ENCODE measurements around the gene FADS2. TPM values are rescaled to one million over a fixed set of nuclear protein-coding genes. Genes with fewer than 3 reads are reported as not detected.

FADS2 gene
- total and polyA plus RNA-seq, 2 experiments from 2014 or later, result 124 to 392 TPM

DNA sequence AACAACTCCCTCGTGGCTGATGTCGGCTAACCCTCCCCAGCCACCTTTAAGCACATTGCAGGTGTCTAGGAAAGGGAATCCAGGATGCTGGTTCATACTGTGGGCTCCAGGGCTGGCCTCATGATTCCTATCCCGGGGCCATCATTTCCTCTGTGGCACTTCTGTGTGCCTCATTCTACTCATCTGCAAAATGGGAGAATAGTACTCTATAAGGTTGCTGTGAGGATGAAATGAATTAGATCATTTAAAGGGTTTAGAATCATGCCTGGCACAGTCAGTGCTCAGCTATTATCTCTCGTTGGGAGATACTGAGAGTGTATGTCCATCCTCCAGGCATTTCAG lies 67.6 kb downstream of the FADS2 start (continued):
- TF ChIP-seq, protein P1, sequence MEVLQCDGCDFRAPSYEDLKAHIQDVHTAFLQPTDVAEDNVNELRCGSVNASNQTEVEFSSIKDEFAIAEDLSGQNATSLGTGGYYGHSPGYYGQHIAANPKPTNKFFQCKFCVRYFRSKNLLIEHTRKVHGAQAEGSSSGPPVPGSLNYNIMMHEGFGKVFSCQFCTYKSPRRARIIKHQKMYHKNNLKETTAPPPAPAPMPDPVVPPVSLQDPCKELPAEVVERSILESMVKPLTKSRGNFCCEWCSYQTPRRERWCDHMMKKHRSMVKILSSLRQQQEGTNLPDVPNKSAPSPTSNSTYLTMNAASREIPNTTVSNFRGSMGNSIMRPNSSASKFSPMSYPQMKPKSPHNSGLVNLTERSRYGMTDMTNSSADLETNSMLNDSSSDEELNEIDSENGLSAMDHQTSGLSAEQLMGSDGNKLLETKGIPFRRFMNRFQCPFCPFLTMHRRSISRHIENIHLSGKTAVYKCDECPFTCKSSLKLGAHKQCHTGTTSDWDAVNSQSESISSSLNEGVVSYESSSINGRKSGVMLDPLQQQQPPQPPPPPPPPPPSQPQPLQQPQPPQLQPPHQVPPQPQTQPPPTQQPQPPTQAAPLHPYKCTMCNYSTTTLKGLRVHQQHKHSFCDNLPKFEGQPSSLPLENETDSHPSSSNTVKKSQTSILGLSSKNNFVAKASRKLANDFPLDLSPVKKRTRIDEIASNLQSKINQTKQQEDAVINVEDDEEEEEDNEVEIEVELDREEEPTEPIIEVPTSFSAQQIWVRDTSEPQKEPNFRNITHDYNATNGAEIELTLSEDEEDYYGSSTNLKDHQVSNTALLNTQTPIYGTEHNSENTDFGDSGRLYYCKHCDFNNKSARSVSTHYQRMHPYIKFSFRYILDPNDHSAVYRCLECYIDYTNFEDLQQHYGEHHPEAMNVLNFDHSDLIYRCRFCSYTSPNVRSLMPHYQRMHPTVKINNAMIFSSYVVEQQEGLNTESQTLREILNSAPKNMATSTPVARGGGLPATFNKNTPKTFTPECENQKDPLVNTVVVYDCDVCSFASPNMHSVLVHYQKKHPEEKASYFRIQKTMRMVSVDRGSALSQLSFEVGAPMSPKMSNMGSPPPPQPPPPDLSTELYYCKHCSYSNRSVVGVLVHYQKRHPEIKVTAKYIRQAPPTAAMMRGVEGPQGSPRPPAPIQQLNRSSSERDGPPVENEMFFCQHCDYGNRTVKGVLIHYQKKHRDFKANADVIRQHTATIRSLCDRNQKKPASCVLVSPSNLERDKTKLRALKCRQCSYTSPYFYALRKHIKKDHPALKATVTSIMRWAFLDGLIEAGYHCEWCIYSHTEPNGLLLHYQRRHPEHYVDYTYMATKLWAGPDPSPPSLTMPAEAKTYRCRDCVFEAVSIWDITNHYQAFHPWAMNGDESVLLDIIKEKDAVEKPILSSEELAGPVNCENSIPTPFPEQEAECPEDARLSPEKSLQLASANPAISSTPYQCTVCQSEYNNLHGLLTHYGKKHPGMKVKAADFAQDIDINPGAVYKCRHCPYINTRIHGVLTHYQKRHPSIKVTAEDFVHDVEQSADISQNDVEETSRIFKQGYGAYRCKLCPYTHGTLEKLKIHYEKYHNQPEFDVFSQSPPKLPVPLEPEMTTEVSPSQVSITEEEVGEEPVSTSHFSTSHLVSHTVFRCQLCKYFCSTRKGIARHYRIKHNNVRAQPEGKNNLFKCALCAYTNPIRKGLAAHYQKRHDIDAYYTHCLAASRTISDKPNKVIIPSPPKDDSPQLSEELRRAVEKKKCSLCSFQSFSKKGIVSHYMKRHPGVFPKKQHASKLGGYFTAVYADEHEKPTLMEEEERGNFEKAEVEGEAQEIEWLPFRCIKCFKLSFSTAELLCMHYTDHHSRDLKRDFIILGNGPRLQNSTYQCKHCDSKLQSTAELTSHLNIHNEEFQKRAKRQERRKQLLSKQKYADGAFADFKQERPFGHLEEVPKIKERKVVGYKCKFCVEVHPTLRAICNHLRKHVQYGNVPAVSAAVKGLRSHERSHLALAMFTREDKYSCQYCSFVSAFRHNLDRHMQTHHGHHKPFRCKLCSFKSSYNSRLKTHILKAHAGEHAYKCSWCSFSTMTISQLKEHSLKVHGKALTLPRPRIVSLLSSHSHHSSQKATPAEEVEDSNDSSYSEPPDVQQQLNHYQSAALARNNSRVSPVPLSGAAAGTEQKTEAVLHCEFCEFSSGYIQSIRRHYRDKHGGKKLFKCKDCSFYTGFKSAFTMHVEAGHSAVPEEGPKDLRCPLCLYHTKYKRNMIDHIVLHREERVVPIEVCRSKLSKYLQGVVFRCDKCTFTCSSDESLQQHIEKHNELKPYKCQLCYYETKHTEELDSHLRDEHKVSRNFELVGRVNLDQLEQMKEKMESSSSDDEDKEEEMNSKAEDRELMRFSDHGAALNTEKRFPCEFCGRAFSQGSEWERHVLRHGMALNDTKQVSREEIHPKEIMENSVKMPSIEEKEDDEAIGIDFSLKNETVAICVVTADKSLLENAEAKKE (CRISPR knock-in tag; IDR thresholded peaks at IDR 0.05), result no peak
- TF ChIP-seq JUNB (IDR thresholded peaks at IDR 0.05; ENCODE audit: unreplicated experiment), result no peak
- TF ChIP-seq NANOG (IDR thresholded peaks at IDR 0.05; ENCODE audit: borderline replicate concordance), result no peak
- no peak for TF ChIP-seq ZNF114 (CRISPR knock-in tag; IDR thresholded peaks at IDR 0.05)

DNA sequence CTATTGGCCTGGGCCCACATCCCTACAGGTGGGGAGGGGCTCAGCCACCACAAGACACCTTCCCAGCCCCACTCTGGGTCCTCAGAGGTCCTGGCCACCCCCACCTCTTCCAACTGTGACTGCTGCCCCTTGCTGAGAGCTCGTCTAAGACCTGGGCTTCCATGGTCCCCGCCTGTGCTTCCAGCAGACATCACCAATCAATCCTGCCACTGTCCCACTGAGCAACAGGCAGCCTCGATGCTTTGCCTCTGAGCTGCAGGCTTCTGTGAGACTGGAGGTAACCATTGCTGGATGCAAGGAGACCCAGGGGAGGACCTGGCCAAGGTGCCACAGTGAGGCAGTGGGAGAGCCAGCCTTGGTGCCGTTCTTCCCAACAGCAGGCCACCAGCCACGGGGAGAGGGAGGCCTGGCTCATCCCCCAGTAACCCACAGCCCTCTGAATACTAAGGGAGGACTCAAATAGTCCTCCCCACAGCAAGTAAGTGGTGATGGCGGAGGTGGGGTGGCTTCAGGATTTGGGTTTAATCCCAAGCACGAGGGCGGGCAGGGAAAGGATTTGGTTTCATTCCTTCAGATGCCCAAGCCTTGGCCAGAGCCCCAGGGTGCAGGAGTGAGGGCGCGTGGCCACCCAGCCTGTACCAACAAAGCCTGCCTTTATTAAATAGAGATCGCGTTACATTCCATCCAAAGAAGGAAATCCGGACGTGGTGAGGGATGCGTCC lies 68.7 kb downstream of the FADS2 start:
- Mint-ChIP-seq H3K36me3 (ENCODE audit: low read depth) (no peaks in the 10 kb centered on the region; the same call in 2 of the 3 replicates), H3K27me3 (ENCODE audit: insufficient read depth, low read depth, poor library complexity) (peaks cover 10% of the 10 kb centered on the region), H3K4me1 (peaks cover 19% of the 10 kb centered on the region; the same call in 2 of the 3 replicates), H3K4me3 (no peak overlapping the region), H3K27ac (no peak overlapping the region), H3K9me3 (no peaks in the 10 kb centered on the region; the same call in 2 of the 3 replicates)
- Histone ChIP-seq H3K4me2 (0 out of 2 replicates have a peak overlapping the region, but pooled peaks have one; percentile 60), H2AFZ (no peak overlapping the region), H3K4me1 (ENCODE audit: insufficient read depth) (peaks cover 11% of the 10 kb centered on the region; the same call in 1 of the 2 replicates), H4K20me1 (replicated peaks; ENCODE audit: insufficient read depth) (no peaks in the 10 kb centered on the region), H3K36me3 (ENCODE audit: insufficient read depth) (no peaks in the 10 kb centered on the region), H3K9me2 (ENCODE audit: insufficient read depth) (no peaks in the 10 kb centered on the region), H3K4me3 (no peak overlapping the region), H3K27me3 (ENCODE audit: insufficient read depth) (no peaks in the 10 kb centered on the region), H3K79me2 (replicated peaks; ENCODE audit: insufficient read depth) (no peaks in the 10 kb centered on the region), H3K27ac (ENCODE audit: low read depth) (no peak overlapping the region), H3F3A (replicated peaks; ENCODE audit: low read depth) (0 out of 2 replicates have a peak, but pooled peaks cover 5% of the 10 kb centered on the region)
- ATAC-seq (no peak), DNase-seq (ENCODE audit: low spot score) (no peak)
- no peak for TF ChIP-seq JUNB (IDR thresholded peaks at IDR 0.05; ENCODE audit: unreplicated experiment)
- TF ChIP-seq, protein P1 (CRISPR knock-in tag; IDR thresholded peaks at IDR 0.05), result no peak
- no peak for TF ChIP-seq POLR2AphosphoS5 (IDR thresholded peaks at IDR 0.05; ENCODE audit: low read depth)
- TF ChIP-seq ZNF114 (CRISPR knock-in tag; IDR thresholded peaks at IDR 0.05), result no peak
- TF ChIP-seq STAT1 (IDR thresholded peaks at IDR 0.05; ENCODE audit: unreplicated experiment), result no peak
- TF ChIP-seq, protein P2, sequence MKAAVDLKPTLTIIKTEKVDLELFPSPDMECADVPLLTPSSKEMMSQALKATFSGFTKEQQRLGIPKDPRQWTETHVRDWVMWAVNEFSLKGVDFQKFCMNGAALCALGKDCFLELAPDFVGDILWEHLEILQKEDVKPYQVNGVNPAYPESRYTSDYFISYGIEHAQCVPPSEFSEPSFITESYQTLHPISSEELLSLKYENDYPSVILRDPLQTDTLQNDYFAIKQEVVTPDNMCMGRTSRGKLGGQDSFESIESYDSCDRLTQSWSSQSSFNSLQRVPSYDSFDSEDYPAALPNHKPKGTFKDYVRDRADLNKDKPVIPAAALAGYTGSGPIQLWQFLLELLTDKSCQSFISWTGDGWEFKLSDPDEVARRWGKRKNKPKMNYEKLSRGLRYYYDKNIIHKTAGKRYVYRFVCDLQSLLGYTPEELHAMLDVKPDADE (IDR thresholded peaks at IDR 0.05), result no peak
- no peak for TF ChIP-seq EZH2phosphoT487 (IDR thresholded peaks at IDR 0.05; ENCODE audit: unreplicated experiment)
